ENCODE results near the gene SERPINA4. TPM values are rescaled to one million over a fixed set of nuclear protein-coding genes. Genes with fewer than 3 reads are reported as not detected.

SERPINA4 gene
- total RNA-seq, 1 experiment from 2014 or later: 0.17 TPM

- Histone ChIP-seq H2AFZ (ENCODE audit: low read depth, low read length, poor library complexity, severe bottlenecking) (no peak overlapping the region), H3K4me2 (ENCODE audit: low read length) (no peak overlapping the region), H3K27me3 (ENCODE audit: insufficient read depth, low read length) (no peaks in the 10 kb centered on the region), H3K9ac (ENCODE audit: low read length) (no peak overlapping the region), H3K9me2 (ENCODE audit: insufficient read depth) (no peaks in the 10 kb centered on the region), H3K4me3 (replicated peaks in 1 of 2; ENCODE audit: low read depth in 1 of 2, low read length in 2 of 2) (no peak overlapping the region), H4K20me1 (ENCODE audit: insufficient read depth) (no peaks in the 10 kb centered on the region), H3K27ac (ENCODE audit: low read depth, low read length) (no peak overlapping the region), H3K36me3 (ENCODE audit: control insufficient read depth in 1 of 2, insufficient read depth in 2 of 2, low read length in 2 of 2) (no peaks in the 10 kb centered on the region), H3K9me3 (ENCODE audit: control insufficient read depth in 1 of 2, insufficient read depth in 1 of 2, low read depth in 1 of 2, low read length in 2 of 2) (no peaks in the 10 kb centered on the region), H3K79me2 (ENCODE audit: insufficient read depth, low read length) (no peaks in the 10 kb centered on the region), H3K4me1 (ENCODE audit: control insufficient read depth in 1 of 2, insufficient read depth in 2 of 2, low read length in 2 of 2) (no peaks in the 10 kb centered on the region)
- ChIA-PET RAD21 (ENCODE audit: low non-redundant PET in 1 of 2, low total read pairs in 2 of 2, uncharacterized antibody in 2 of 2, unreplicated experiment in 2 of 2) (no interaction called here), CTCF (no interaction called here), POLR2A (interaction anchor here (1.4 kb wide), 1 partner anchor 8 kb away, joined by 5 read pairs; no protein-coding TSS in a partner anchor)
- ATAC-seq: no peak
- TF ChIP-seq ATF3 (IDR thresholded peaks at IDR 0.05) (no peak), POLR2AphosphoS5 (IDR thresholded peaks at IDR 0.05; ENCODE audit: low read depth, low read length) (no peak), ZBTB33 (IDR thresholded peaks at IDR 0.05; ENCODE audit: extremely low read depth, insufficient replicate concordance, low read length) (no peak), ZNF274 (IDR thresholded peaks at IDR 0.05; ENCODE audit: low read depth, low read length) (no peak), CEBPB (IDR thresholded peaks at IDR 0.05; ENCODE audit: low read depth) (no peak), MAX (IDR thresholded peaks at IDR 0.05) (no peak), EZH2phosphoT487 (IDR thresholded peaks at IDR 0.05; ENCODE audit: borderline replicate concordance) (no peak), CBX3 (IDR thresholded peaks at IDR 0.05; ENCODE audit: low read depth) (no peak), EZH2 (IDR thresholded peaks at IDR 0.05) (no peak), FOSL1 (IDR thresholded peaks at IDR 0.05; ENCODE audit: low read depth) (no peak), YY1 (IDR thresholded peaks at IDR 0.05; ENCODE audit: extremely low read depth, insufficient replicate concordance, low read depth, low read length) (no peak), TCF7L2 (IDR thresholded peaks at IDR 0.05; ENCODE audit: borderline replicate concordance, extremely low read depth, insufficient read depth, insufficient read length) (no peak), EGR1 (IDR thresholded peaks at IDR 0.05; ENCODE audit: low read depth) (no peak), RAD21 (IDR thresholded peaks at IDR 0.05; ENCODE audit: low read depth) (no peak), JUND (IDR thresholded peaks at IDR 0.05) (no peak)
- BruUV-seq (replicated peaks): no TSS peak
- intact Hi-C loops (cut with micrococcal nuclease): no loop called here
- DNase-seq (ENCODE audit: low read depth, low spot score): no peak
Measured at GRCh38 chr14:94591073-94591472, 29.8 kb downstream of the SERPINA4 start.

Data from HCT116 (cell line).